Memory B cell (primary cell): ENCODE measurements around the gene NOD1.
"Not testable (repeated sequence)": the region's sequence is repeated elsewhere in the genome, so short reads cannot be mapped to it uniquely, and the experiment has no call there.

Experiments used
- ATAC-seq: fragments of 150-1000 bp; cut with Tn5 transposase; 2 replicates; pipeline ENCODE4 v1.10.0; 2021; ENCODE audit warnings: low read depth, mild to moderate bottlenecking, moderate library complexity
- DNase-seq, 2 donors: peaks; one replicate each; pipeline ENCODE4 v3.0.0; 2022; ENCODE audit warnings: low spot score in 2 of 2
- H3K27ac Mint-ChIP-seq: one replicate; pipeline ENCODE4 v1.8.0; 2022; ENCODE audit warnings: mild to moderate bottlenecking, moderate library complexity, mixed read lengths
- H3K27me3 Mint-ChIP-seq: one replicate; pipeline ENCODE4 v1.8.0; 2022; ENCODE audit warnings: mixed read lengths
- H3K36me3 Mint-ChIP-seq: one replicate; pipeline ENCODE4 v1.8.0; 2022; ENCODE audit warnings: mild to moderate bottlenecking, mixed read lengths
- H3K4me1 Mint-ChIP-seq: one replicate; pipeline ENCODE4 v1.8.0; 2022; ENCODE audit warnings: mixed read lengths
- H3K4me3 Mint-ChIP-seq: one replicate; pipeline ENCODE4 v1.8.0; 2022; ENCODE audit warnings: mild to moderate bottlenecking, moderate library complexity, mixed read lengths
- H3K9me3 Mint-ChIP-seq: one replicate; pipeline ENCODE4 v1.8.0; 2022; ENCODE audit warnings: mixed read lengths

NOD1 gene

DNA sequence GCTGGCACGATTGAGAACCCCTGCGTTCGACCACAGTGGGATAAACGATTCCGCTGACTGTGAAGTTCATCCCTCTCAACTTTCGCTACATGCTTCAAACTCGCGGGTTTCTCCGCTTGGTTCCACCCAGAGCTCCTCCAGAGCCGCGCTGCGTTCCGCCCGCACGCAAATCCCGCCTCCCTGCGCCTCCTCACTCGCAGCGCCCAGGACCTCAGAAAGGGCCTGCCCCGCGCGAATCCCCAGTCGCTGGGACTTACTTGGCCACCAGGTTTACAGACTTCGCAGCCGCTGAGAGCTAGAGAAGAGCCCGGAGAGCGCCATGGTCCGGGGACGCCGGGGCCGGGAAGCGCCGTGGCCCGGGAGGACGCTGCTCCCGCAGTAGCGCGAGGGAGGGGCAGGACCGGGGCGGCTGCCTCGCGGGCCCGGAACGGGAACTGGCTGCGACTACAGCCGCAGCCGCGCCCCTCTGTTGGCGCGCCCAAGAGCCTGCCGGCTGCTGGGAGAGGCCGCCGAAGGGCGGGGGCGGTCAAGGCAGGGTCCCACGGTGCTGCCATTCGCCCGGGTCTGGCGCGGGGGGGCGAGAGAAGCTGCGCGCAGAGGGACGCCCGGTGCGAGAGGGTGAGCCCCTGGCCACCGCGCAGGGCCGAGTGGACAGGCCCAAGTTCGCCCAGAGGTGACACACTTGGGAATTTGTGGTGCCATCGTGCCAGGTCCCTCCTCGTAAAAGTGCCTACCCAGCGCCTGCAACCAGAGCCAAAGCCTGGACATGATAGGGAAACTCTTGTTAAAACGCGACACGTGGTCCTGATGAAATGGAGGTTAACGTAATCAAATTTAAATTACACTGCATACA lies at the start of gene NOD1:
TSS of gene NOD1 (minus strand) at position 436 of the 853 bp plus-strand sequence. CDS start 21,863 bp downstream, outside the sequence.
- peak; percentile 37 to 58 for DNase-seq
- peak within 1 kb of the TSS; percentile 80 for H3K27ac Mint-ChIP-seq
- no peaks in the 10 kb centered on the region for H3K9me3 Mint-ChIP-seq
- H3K36me3 Mint-ChIP-seq = peaks cover 4% of the 10 kb centered on the region
- no peaks in the 10 kb centered on the region for H3K27me3 Mint-ChIP-seq
- H3K4me1 Mint-ChIP-seq = peaks cover 31% of the 10 kb centered on the region
- peak; percentile 85 for ATAC-seq
- H3K4me3 Mint-ChIP-seq = peak within 1 kb of the TSS; percentile 94

- not testable (repeated sequence) for H3K4me1 Mint-ChIP-seq, ATAC-seq, H3K4me3 Mint-ChIP-seq, H3K9me3 Mint-ChIP-seq, H3K27ac Mint-ChIP-seq, DNase-seq, H3K27me3 Mint-ChIP-seq
- peaks cover 17% of the 10 kb centered on the region for H3K36me3 Mint-ChIP-seq
Observed at GRCh38 chr7:30527297-30527696, 48.7 kb upstream of the NOD1 start.

- no peak overlapping the region for H3K4me3 Mint-ChIP-seq
- no peaks in the 10 kb centered on the region for H3K27me3 Mint-ChIP-seq
- H3K9me3 Mint-ChIP-seq = no peaks in the 10 kb centered on the region
- peaks cover 14% of the 10 kb centered on the region for H3K36me3 Mint-ChIP-seq
- H3K4me1 Mint-ChIP-seq = peaks cover 3% of the 10 kb centered on the region
- H3K27ac Mint-ChIP-seq = no peak overlapping the region
- ATAC-seq (no peak), DNase-seq (no peak)
Observed at GRCh38 chr7:30526163-30526562, 47.6 kb upstream of the NOD1 start.

GRCh38 chr7:30525429-30525828 lies 46.8 kb upstream of the NOD1 start:
- Mint-ChIP-seq H3K9me3 (no peaks in the 10 kb centered on the region), H3K4me3 (no peak overlapping the region), H3K4me1 (peaks cover 6% of the 10 kb centered on the region), H3K36me3 (peaks cover 13% of the 10 kb centered on the region), H3K27ac (no peak overlapping the region), H3K27me3 (no peaks in the 10 kb centered on the region)
- DNase-seq = no peak
- no peak for ATAC-seq

DNA sequence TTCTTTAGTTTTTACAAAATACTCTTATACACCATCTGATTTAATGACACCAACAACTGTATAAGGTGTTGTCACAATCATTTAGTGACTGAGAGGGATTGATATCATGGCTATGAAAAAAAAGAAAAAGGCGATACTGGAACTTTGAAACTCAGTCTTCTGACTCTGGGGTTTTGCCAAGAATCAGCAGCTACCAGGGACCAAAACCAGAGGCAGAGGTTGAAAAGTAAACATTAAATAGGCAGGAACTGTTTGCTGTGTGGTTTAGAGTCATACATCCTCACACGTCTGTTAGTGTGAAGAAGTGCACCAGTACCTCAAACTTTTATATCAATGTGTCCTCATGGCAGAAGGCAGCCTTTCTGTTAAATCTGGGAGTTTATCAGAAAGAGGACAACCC lies 46.0 kb upstream of the NOD1 start:
- Mint-ChIP-seq H3K27ac (peak overlapping the region; percentile 35), H3K4me3 (no peak overlapping the region), H3K9me3 (no peaks in the 10 kb centered on the region), H3K4me1 (peaks cover 8% of the 10 kb centered on the region), H3K27me3 (no peaks in the 10 kb centered on the region), H3K36me3 (peaks cover 13% of the 10 kb centered on the region)
- ATAC-seq (no peak), DNase-seq (no peak)

DNA sequence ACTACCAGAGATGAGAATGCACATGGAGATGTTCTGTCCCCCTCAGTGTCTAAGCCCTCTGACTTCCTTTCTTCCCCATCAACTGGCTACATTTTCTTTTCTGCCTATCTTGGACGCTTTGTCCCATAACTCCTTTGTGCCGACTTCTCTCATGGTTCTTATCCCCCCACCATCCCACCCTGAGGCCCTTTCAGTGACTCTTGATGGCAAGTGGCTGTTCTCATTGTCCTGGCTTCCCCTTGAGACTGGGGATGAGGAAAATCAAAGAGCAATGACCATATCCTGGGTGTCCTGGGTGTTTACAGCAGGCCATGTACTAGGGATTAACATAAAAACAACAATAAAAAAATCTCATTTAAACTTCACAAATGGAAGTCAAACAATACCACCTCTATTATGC lies 44.9 kb upstream of the NOD1 start:
- Mint-ChIP-seq H3K9me3 (no peaks in the 10 kb centered on the region), H3K36me3 (peaks cover 13% of the 10 kb centered on the region), H3K4me3 (no peak overlapping the region), H3K4me1 (peaks cover 5% of the 10 kb centered on the region), H3K27me3 (no peaks in the 10 kb centered on the region), H3K27ac (no peak overlapping the region)
- no peak for ATAC-seq
- DNase-seq = no peak

- Mint-ChIP-seq H3K27ac (no peak overlapping the region), H3K4me3 (no peak overlapping the region)
Observed at GRCh38 chr7:30522159-30522558, 43.6 kb upstream of the NOD1 start.

DNA sequence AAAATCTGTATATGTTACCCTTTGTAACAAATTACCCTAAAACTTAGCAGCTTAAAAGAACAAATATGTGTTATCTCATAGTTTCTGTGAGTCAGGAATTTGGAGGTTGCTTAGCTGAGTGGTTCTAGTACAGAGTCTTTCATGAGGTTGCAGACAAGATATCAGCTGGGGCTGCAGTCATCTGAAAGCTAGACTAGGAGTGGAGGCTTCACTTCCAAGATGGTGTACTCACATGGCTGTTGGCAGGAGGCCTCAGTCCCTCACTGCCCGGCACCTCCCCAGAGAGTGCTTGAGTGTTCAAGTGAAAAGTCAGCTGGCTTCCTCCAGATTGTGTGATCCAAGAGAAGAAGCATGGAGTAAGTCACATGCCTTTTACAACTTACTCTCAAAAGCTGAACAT lies 42.9 kb upstream of the NOD1 start:
- H3K4me1 Mint-ChIP-seq = peaks cover 5% of the 10 kb centered on the region
- ATAC-seq = no peak

More at GRCh38 chr7:30522159-30522558, 43.6 kb upstream of the NOD1 start:
- DNase-seq (no peak), ATAC-seq (no peak)
- no peaks in the 10 kb centered on the region for H3K9me3 Mint-ChIP-seq
- peaks cover 9% of the 10 kb centered on the region for H3K36me3 Mint-ChIP-seq
- peaks cover 5% of the 10 kb centered on the region for H3K4me1 Mint-ChIP-seq
- no peaks in the 10 kb centered on the region for H3K27me3 Mint-ChIP-seq

DNA sequence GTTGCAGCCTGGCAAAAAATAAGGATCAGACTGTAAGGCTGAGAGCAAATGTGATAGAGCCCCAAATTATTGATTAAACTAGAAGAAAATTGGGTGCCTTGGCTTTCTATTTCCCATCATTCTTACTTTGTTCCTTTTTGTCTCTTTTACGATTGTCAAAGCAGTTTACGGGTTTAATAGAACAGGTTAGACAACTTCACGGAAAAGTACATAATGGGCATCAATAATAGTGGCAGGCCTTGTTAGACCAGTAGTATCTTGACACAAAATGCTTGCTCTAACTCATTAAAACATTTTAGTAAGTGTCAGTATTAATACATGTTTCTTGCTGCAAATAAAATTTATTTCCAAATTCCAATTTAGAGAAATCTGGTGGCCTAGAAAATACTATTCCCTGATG lies 40.5 kb upstream of the NOD1 start:
- no peak overlapping the region for H3K4me3 Mint-ChIP-seq
- no peak for ATAC-seq
- no peaks in the 10 kb centered on the region for H3K27me3 Mint-ChIP-seq
- peaks cover 6% of the 10 kb centered on the region for H3K36me3 Mint-ChIP-seq
- DNase-seq = no peak
- H3K9me3 Mint-ChIP-seq = no peaks in the 10 kb centered on the region
- H3K27ac Mint-ChIP-seq = no peak overlapping the region
- H3K4me1 Mint-ChIP-seq = peaks cover 5% of the 10 kb centered on the region

More for the DNA sequence above, 42.9 kb upstream of the NOD1 start:
- Mint-ChIP-seq H3K4me3 (no peak overlapping the region), H3K9me3 (no peaks in the 10 kb centered on the region), H3K27me3 (no peaks in the 10 kb centered on the region), H3K27ac (no peak overlapping the region), H3K36me3 (peaks cover 9% of the 10 kb centered on the region)
- no peak for DNase-seq

GRCh38 chr7:30515761-30516160 lies 37.2 kb upstream of the NOD1 start:
- no peak overlapping the region for H3K4me3 Mint-ChIP-seq
- DNase-seq (no peak), ATAC-seq (no peak)
- no peak overlapping the region for H3K27ac Mint-ChIP-seq
- peaks cover 3% of the 10 kb centered on the region for H3K36me3 Mint-ChIP-seq
- no peaks in the 10 kb centered on the region for H3K9me3 Mint-ChIP-seq
- H3K27me3 Mint-ChIP-seq = no peaks in the 10 kb centered on the region
- H3K4me1 Mint-ChIP-seq = peaks cover 5% of the 10 kb centered on the region

DNA sequence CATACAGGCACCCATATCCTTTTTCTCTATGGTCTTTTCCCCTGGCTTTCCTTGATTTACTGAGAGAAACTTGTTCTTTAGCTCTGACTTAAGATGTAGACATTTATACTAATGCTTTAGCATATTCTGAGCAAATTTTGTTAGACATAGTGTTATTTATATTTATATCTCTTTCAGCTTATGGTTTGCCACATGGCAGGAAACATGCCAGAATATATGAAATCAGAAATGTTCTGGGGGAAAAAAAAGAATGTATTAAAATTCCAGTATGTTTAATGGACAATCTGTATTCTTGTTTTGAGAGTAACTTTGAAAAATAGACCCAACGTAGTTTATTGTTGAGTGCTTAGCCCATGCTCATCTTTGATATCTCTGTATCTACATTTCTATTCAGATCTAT lies 36.2 kb upstream of the NOD1 start:
- Mint-ChIP-seq H3K36me3 (peaks cover 3% of the 10 kb centered on the region), H3K27me3 (no peaks in the 10 kb centered on the region), H3K4me3 (no peak overlapping the region), H3K9me3 (no peaks in the 10 kb centered on the region), H3K27ac (no peak overlapping the region), H3K4me1 (no peaks in the 10 kb centered on the region)
- ATAC-seq = no peak
- DNase-seq = no peak

GRCh38 chr7:30514177-30514576 lies 35.6 kb upstream of the NOD1 start:
- no peak overlapping the region for H3K27ac Mint-ChIP-seq
- DNase-seq (no peak), ATAC-seq (no peak)
- no peak overlapping the region for H3K4me3 Mint-ChIP-seq
- no peaks in the 10 kb centered on the region for H3K27me3 Mint-ChIP-seq
- no peaks in the 10 kb centered on the region for H3K9me3 Mint-ChIP-seq
- no peaks in the 10 kb centered on the region for H3K4me1 Mint-ChIP-seq
- peaks cover 3% of the 10 kb centered on the region for H3K36me3 Mint-ChIP-seq

GRCh38 chr7:30513762-30514161 lies 35.2 kb upstream of the NOD1 start:
- H3K27ac Mint-ChIP-seq = no peak overlapping the region
- H3K9me3 Mint-ChIP-seq = no peaks in the 10 kb centered on the region
- H3K36me3 Mint-ChIP-seq = peaks cover 3% of the 10 kb centered on the region
- ATAC-seq = no peak
- H3K4me1 Mint-ChIP-seq = no peaks in the 10 kb centered on the region
- DNase-seq = no peak
- no peak overlapping the region for H3K4me3 Mint-ChIP-seq
- no peaks in the 10 kb centered on the region for H3K27me3 Mint-ChIP-seq

DNA sequence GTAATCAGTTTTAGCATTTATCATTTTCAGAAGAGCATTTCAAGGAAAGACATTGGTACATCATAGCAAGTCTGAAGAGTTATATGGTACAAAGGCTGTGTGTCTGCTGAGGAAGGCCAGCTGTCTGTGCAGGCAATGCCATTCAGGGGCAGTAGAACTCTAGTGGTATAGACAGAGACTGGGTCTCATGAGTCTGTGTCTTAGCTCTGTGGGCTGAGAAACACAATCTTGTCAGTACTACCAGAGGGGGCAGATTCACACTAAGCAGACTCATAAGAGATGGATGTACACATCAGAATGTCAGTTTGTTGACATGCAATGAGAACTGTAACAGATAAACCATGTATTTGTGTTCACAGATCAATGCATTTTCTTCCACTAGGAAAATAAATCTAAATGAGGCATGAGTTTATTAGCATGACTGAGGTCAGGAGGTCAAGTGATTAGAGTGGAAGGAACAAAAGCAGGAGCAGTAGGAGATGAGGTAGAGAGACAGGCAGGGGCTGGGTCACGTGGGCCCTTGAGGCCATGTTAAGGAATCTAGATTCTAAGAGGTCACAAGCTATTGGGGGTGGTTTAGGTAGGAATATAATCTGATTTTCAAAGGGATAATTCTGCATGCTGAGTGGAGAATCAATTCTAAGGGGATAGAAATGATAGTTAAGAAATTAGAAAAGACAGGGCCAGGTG lies 33.5 kb upstream of the NOD1 start:
- Mint-ChIP-seq H3K4me1 (no peaks in the 10 kb centered on the region), H3K4me3 (no peak overlapping the region), H3K27me3 (no peaks in the 10 kb centered on the region), H3K9me3 (no peaks in the 10 kb centered on the region), H3K36me3 (peaks cover 3% of the 10 kb centered on the region), H3K27ac (no peak overlapping the region)
- DNase-seq (no peak), ATAC-seq (no peak)
